HG02763 (cell line): ENCODE data around the gene TOM1L2.
A peak's percentile ranks its signal among the peaks of the same experiment; 100 is the strongest.

ENCODE experiments used
- ATAC-seq: cut with Tn5 transposase; IDR thresholded peaks from one replicate; pipeline ENCODE4 v1.9.1; 2021; ENCODE audit warnings: mild to moderate bottlenecking, moderate library complexity; ENCODE audit not compliant: unreplicated experiment

TOM1L2 gene

GRCh38 chr17:17900615-17901520 lies 71.3 kb downstream of the TOM1L2 start:
- no peak for ATAC-seq

GRCh38 chr17:17899486-17899885 lies 72.7 kb downstream of the TOM1L2 start:
- ATAC-seq: no peak

GRCh38 chr17:17898673-17899072 lies 73.5 kb downstream of the TOM1L2 start:
- no peak for ATAC-seq

DNA sequence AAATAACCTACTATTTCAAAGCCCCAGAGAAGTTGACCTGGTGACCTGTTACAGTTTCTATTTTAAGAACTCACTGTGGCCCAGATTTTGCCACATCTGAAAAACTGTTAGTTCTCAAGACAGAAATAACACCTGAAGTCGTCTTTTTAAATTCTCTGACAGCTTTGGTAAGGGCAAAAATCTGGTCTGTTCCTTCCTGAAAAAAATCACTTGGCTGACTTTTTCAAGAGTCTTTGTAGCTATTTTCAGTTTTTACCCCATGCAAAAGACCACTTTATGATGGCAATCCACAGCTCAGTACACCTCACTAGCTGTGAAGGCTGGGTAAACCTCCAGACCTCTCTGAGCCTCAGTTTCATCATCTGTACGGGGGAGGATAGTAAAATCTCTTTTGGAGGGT lies 74.8 kb downstream of the TOM1L2 start:
- peak; percentile 34 for ATAC-seq

- ATAC-seq: no peak
Measured at GRCh38 chr17:17896746-17897145, 75.5 kb downstream of the TOM1L2 start.

DNA sequence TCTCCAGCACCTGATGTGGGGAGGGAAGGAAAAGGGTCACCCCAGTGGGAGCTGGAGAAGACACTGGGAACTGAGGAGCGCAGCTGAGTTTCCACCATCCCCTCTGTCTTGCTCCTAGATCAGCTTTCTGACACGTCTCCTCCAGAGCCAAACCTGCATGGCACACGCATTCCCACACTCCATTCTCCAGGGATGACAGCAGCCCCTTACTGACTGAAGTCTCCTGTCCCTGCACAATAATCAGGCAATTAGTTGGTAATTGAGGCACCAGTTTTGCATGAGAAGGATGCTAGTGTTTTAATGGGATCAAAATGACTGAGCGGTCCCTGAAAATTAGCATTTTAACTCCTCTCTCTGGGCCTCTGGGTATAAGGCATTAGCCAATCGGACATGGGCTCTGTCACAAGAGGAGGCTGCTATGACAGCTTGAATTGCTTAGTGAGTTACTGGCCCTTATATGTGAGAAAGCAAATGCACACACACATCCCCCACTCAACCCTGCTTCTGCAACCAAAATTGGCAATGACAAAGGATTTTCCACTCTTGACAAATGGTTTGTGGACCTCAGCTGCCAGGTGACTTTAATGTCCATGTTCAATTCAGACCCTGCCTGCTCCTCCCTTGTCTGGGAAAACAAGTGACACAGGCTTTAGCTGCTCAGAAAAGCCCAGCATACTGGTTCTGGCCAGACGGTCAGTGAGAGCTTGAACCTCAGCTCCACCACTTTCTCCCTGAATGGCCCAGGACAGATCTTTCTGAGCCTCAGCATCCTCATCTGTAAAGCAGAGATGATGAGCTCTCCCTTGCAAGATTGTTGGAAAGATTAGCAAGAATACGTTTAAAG lies 78.2 kb downstream of the TOM1L2 start:
- ATAC-seq: no peak

- no peak for ATAC-seq
Measured at GRCh38 chr17:17892731-17893130, 79.5 kb downstream of the TOM1L2 start.

GRCh38 chr17:17892009-17892408 lies 80.2 kb downstream of the TOM1L2 start:
- no peak for ATAC-seq

DNA sequence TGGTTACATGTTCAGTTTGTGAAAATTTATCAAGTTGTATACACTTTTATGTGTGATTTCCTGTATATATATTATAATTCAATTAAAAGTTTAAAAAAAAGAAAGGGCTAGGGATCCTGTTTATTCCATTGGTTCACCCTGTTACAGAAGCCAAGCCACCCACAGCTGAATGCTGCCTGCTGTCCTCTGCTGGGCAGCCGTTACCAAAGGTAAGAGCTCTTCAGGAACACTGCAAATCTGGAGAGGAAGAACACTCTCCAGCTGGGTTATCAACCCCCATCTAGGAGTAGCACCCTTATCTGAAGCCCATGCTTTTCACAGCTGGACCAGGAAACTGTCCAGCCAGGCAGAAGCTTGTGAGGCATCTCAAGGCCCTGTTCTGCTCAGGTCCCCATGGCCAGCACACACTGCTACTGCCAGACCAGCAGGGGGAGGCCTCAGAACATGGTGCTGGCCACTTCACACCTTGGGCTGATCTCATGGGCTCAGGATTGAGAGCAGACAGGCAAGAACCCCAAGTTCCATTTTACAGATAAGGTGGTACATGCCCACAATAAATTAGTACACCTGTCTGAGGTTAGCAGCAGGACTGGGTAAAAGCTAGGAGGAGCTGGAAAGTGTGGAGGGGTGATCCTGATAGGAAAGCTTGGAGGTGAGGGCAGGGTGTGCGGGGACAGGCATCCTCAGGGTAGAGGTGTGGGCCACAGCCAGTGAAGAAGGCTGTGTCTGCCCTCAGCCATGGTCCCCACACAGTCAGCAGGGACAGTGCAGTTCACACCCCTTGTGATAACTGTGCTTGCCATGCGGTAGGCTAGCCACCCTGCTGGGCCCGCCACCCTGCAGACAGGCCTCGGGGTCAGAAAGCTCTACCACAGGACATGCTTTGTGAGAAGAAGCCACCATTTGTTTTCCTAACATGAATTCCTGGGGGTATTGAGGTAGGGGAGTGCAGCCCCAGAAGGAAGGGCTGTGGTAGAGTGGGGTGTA lies 81.1 kb downstream of the TOM1L2 start:
- ATAC-seq: no peak

DNA sequence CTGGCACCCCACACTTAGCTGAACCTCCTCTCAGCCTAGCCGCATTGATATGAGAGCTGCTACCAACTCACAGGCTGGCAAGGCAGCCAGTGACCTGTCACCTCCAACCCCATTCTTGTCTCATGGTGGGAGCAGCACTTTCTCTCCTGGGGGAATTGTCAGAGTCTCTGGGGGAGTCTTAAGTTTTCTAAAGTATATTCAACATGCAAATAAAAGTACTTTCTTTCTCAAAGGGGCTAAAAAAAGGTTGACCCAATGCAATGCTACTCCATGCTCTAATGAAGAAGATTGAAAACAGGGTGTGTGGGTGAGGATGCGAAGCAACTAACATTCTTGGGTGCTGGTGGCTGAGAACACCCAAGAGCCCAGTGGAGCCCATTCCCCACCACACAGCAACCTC lies 82.3 kb downstream of the TOM1L2 start:
- ATAC-seq: no peak

DNA sequence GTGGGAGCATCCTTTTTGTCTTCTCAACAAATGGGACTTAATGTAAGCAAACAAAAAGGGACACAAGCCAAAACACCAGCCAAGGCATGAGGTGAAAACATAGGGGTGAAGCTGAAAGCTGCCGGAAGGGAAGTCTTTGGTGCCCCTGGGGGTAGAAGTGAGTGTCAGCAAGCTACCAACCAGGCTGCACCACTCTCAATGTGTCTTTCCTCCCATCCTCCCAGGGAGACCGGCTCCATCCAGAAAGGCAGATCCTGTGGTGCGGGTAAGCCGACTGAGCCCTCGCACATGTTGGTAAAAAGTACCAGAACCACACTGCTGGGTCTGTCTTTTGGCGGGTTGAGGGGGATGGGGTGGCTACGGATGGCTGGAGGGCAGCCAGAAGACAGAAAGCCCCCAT lies 83.4 kb downstream of the TOM1L2 start:
- no peak for ATAC-seq

GRCh38 chr17:17888371-17888770 lies 83.8 kb downstream of the TOM1L2 start:
- no peak for ATAC-seq

DNA sequence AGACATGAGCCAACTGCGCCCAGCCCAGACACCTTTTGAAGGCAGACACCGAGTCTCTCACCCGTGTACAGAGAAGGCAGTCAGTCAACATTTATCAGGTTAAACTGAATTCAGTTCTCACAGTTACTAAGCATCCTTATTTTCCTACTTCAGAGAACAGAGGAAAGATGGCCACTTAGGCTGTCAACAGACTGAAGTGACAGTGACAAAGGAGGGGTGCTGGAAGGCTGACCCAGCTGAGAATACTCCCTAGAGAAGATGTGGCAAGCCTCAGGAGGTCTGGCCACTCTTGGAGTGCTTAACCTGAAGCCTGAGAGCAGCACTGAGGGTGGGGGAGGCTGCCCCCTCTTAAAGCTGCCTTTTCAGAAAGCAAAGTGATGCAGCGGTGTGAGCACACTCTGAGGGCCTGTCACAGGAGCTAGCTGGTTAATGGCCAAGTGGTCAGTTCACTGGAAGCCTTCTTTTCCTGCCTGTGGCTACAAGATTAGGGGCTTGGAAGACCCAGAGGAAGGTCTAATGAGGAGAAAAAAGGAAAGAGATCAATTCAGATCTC lies 84.4 kb downstream of the TOM1L2 start:
- ATAC-seq: no peak

DNA sequence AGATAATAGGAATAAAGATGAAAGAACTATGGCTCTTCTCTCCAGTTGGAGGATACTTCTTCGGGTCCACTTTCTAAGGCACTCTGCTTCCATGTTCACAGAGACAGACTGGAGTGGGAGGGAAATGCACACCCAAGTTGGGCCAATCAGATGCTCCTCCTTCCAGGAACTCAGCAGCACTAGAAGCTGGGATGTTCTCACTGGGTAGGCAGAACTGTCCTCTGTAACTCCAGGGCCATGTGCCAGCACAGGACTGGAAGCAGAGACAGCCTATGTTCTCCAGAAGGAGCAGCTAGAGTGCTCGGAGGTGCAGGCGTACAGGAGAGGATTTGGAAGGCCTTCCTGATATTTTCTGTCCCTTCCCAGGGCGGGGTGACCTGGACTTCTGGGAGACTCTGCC lies 85.5 kb downstream of the TOM1L2 start:
- no peak for ATAC-seq

GRCh38 chr17:17886226-17886625 lies 86.0 kb downstream of the TOM1L2 start:
- ATAC-seq: no peak

- no peak for ATAC-seq
Measured at GRCh38 chr17:17884391-17885357, 87.5 kb downstream of the TOM1L2 start.

DNA sequence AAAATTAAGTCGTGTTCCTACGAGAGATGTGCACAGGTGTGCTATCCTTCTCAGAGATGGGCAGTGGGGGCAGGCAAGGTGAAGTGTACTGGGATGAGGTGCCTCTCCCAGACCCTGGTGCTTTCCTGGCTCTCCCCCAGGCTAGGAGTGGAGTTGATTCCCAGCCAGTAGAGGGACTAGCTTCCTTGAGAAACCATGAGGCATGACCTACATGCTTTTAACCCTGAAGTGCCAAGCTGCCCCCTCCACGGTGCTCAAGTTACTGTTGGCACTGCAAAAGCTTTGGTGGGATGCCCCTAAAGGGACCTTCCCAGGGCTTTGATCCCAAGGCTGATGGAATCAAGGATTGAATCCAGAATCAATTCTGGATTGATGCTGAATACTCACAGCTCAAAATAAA lies 88.4 kb downstream of the TOM1L2 start:
- ATAC-seq: no peak

DNA sequence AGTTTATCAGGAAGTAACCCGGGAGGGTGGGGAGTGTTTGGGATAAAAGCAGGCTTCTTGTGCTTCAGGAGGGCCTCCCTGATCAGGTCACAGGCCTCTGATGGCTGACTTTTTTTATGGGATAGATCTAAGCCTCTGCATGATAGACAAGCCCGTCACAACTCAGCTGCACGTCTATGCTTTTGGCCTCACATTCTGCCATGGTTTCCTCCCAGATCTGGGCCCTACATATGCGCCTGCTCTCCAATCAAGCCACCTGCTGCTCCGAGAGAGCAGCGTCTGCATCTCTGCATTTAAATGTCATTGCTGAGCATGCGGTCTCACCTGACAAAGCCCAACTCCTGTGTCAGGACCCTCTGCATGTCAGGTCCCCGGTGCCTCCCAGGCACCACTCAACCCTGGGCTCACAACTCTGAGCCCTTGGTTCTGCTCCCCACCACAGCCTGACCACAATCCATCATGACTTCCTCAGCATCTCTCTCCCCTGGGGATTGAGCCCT lies 90.1 kb downstream of the TOM1L2 start:
- ATAC-seq: no peak

DNA sequence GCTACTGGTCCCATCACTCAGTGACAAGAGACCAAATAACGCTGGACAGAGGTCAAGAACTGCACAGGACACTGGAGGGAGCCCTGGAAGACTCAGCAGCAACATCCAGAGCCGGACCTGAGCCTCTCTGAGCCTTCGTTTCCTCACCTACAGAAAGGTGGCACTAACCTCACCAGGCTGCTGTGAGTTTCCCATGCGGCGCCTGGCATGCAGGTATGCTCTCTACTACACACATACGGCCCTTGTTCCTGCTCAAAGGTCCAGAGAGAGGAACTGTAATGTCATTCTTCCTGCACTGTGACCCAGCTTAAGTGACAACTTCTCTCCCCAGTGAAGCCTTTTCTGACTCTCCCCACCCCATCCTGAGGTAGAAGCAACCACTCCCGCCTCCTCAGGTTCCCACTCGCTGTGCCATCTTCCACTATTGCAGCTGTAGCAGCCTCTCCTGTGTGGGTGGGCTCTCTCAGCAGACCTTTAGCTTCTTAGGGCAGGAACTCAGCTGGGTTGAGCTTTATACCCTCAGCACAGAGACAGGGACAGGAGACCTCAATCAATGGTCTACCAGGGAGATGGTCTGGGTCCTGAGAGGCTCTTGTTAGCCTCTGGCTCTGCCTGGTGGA lies 91.5 kb downstream of the TOM1L2 start:
- no peak for ATAC-seq
